IMR-90 (cell line): ENCODE results near the gene RPL36. TPM values are rescaled to one million over a fixed set of nuclear protein-coding genes. Genes with fewer than 3 reads are reported as not detected.

Experiments used
- ATAC-seq: fragments of 200-7000 bp; cut with Tn5 transposase; 2 replicates; pipeline ENCODE4 v1.9.1; 2020; ENCODE audit warnings: low read depth, mild to moderate bottlenecking, moderate library complexity
- BruUV-seq: library from RNA; stranded (reverse); fragments of 400-500 nt; replicated peaks from 2 replicates; lab custom pipeline; 2021; lab: Mats Ljungman, UMichigan
- CTCF ChIA-PET: fragments of 300-600 bp; formaldehyde crosslinking; extraction: SDS; loops from one replicate; lab custom pipeline; 2021; ENCODE audit warnings: antibody characterized with exemption; lab: Yijun Ruan, JAX
- POLR2A ChIA-PET: fragments of 300-600 bp; sonication (Branson Sonifier 250); formaldehyde crosslinking; loops from one replicate; lab custom pipeline; 2022; ENCODE audit warnings: antibody characterized with exemption; ENCODE audit not compliant: unreplicated experiment; lab: Charles Lee
- DNase-seq: peaks from one replicate; pipeline ENCODE4 v3.0.0; 2013
- H2AFZ ChIP-seq: replicated peaks from 2 replicates; pipeline ENCODE3; 2013; ENCODE audit warnings: low read length, mild to moderate bottlenecking; ENCODE audit not compliant: poor library complexity
- H2AK5ac ChIP-seq: 2 replicates; pipeline ENCODE4 v1.6.1; 2013; ENCODE audit warnings: low read depth, low read length, inconsistent platforms
- H2AK9ac ChIP-seq: replicated peaks from 2 replicates; pipeline ENCODE3; 2013; ENCODE audit warnings: mild to moderate bottlenecking, low read depth, low read length, moderate library complexity; ENCODE audit not compliant: poor library complexity
- H2BK120ac ChIP-seq: 2 replicates; pipeline ENCODE4 v1.6.1; 2013; ENCODE audit warnings: low read depth, low read length, inconsistent platforms
- H2BK15ac ChIP-seq: 3 replicates; pipeline ENCODE4 v1.6.1; 2013; ENCODE audit warnings: low read depth, low read length, inconsistent platforms
- H2BK20ac ChIP-seq: 2 replicates; pipeline ENCODE4 v1.6.1; 2013; ENCODE audit warnings: low read depth, mild to moderate bottlenecking, inconsistent platforms, low read length, moderate library complexity
- H2BK5ac ChIP-seq: 2 replicates; pipeline ENCODE4 v1.6.1; 2013; ENCODE audit warnings: mild to moderate bottlenecking, low read depth, low read length, inconsistent platforms; ENCODE audit not compliant: poor library complexity, severe bottlenecking
- H3K14ac ChIP-seq: replicated peaks from 2 replicates; pipeline ENCODE4 v1.6.1; 2013; ENCODE audit warnings: low read depth, low read length, inconsistent platforms
- H3K18ac ChIP-seq: 2 replicates; pipeline ENCODE4 v1.6.1; 2013; ENCODE audit warnings: low read depth, low read length, control low read depth
- H3K23ac ChIP-seq: 2 replicates; pipeline ENCODE4 v1.6.1; 2013; ENCODE audit warnings: low read depth, low read length, inconsistent platforms
- H3K27ac ChIP-seq: 2 replicates; pipeline ENCODE4 v1.5.1; 2013; ENCODE audit warnings: mild to moderate bottlenecking, control low read depth, low read length; ENCODE audit not compliant: insufficient read depth
- H3K27me3 ChIP-seq: 2 replicates; pipeline ENCODE4 v1.6.1; 2013; ENCODE audit warnings: low read length; ENCODE audit not compliant: control insufficient read depth, insufficient read depth
- H3K36me3 ChIP-seq: 2 replicates; pipeline ENCODE4 v1.6.1; 2013; ENCODE audit warnings: low read length, mixed read lengths; ENCODE audit not compliant: control insufficient read depth, insufficient read depth
- H3K4ac ChIP-seq: 2 replicates; pipeline ENCODE4 v1.6.1; 2013; ENCODE audit warnings: low read depth, low read length, inconsistent platforms
- H3K4me1 ChIP-seq: 2 replicates; pipeline ENCODE4 v1.6.1; 2013; ENCODE audit warnings: low read length, mixed read lengths; ENCODE audit not compliant: control insufficient read depth, insufficient read depth
- H3K4me2 ChIP-seq: 2 replicates; pipeline ENCODE4 v1.6.1; 2013; ENCODE audit warnings: low read depth, mild to moderate bottlenecking, control low read depth, low read length, moderate library complexity
- H3K4me3 ChIP-seq: 2 replicates; pipeline ENCODE4 v1.5.1; 2013; ENCODE audit warnings: low read depth, mild to moderate bottlenecking, control low read depth, low read length, moderate library complexity; ENCODE audit not compliant: insufficient read depth
- H3K56ac ChIP-seq: 2 replicates; pipeline ENCODE4 v1.6.1; 2013; ENCODE audit warnings: low read length, inconsistent platforms; ENCODE audit not compliant: insufficient read depth; ENCODE audit errors: extremely low read depth
- H3K79me1 ChIP-seq, 2 experiments: 2 replicates each; pipeline ENCODE4 v1.6.1; 2013; ENCODE audit warnings: low read length in 2 of 2, inconsistent platforms in 1 of 2, low read depth in 1 of 2
- H3K9ac ChIP-seq: 2 replicates; pipeline ENCODE4 v1.6.1; 2013; ENCODE audit warnings: low read depth, low read length, control low read depth
- H3K9me1 ChIP-seq: 2 replicates; pipeline ENCODE4 v1.6.1; 2013; ENCODE audit warnings: low read length, inconsistent platforms; ENCODE audit not compliant: insufficient read depth
- H3K9me3 ChIP-seq: 2 replicates; pipeline ENCODE4 v1.6.1; 2013; ENCODE audit warnings: low read length; ENCODE audit not compliant: control insufficient read depth, insufficient read depth
- H4K20me1 ChIP-seq: 2 replicates; pipeline ENCODE4 v1.6.1; 2013; ENCODE audit warnings: low read length, inconsistent platforms; ENCODE audit not compliant: insufficient read depth
- H4K5ac ChIP-seq: 2 replicates; pipeline ENCODE4 v1.6.1; 2013; ENCODE audit warnings: mild to moderate bottlenecking, low read depth, low read length, control low read depth
- H4K8ac ChIP-seq, 2 experiments: 2 replicates each; pipeline ENCODE4 v1.6.1; 2013; ENCODE audit warnings: low read depth in 2 of 2, low read length in 2 of 2, control low read depth in 1 of 2, inconsistent platforms in 1 of 2
- H4K91ac ChIP-seq: 2 replicates; pipeline ENCODE4 v1.6.1; 2013; ENCODE audit warnings: low read depth, low read length, inconsistent platforms; ENCODE audit not compliant: insufficient read depth
- BHLHE40 ChIP-seq: fragments of 150-350 bp; IDR thresholded peaks from 2 replicates; pipeline ENCODE4 v1.6.1; 2016; ENCODE audit warnings: mild to moderate bottlenecking, low read depth, low read length
- CEBPB ChIP-seq: IDR thresholded peaks from 2 replicates; pipeline ENCODE4 v1.6.1; 2012; ENCODE audit warnings: low read depth, low read length, improper control_type of control experiment
- CHD1 ChIP-seq: IDR thresholded peaks from 2 replicates; pipeline ENCODE4 v1.6.1; 2012; ENCODE audit warnings: low read depth, low read length, improper control_type of control experiment
- ELK1 ChIP-seq: fragments of 150-350 bp; IDR thresholded peaks from 2 replicates; pipeline ENCODE4 v1.6.1; 2016; ENCODE audit warnings: low read depth, mild to moderate bottlenecking, low read length, moderate library complexity, borderline replicate concordance
- FOS ChIP-seq: fragments of 150-350 bp; IDR thresholded peaks from 2 replicates; pipeline ENCODE4 v1.6.1; 2016; ENCODE audit warnings: low read depth, low read length
- MAFK ChIP-seq: IDR thresholded peaks from 2 replicates; pipeline ENCODE4 v1.6.1; 2012; ENCODE audit warnings: low read depth, low read length, improper control_type of control experiment
- MXI1 ChIP-seq: IDR thresholded peaks from 2 replicates; pipeline ENCODE4 v1.6.1; 2012; ENCODE audit warnings: low read depth, mild to moderate bottlenecking, low read length, moderate library complexity, borderline replicate concordance
- NFE2L2 ChIP-seq: fragments of 150-350 bp; IDR thresholded peaks from 2 replicates; pipeline ENCODE4 v1.6.1; 2016; ENCODE audit warnings: low read depth, mild to moderate bottlenecking, low read length
- POLR2A ChIP-seq: IDR thresholded peaks from 2 replicates; pipeline ENCODE4 v1.6.1; 2012; ENCODE audit warnings: mild to moderate bottlenecking, low read depth, low read length
- RCOR1 ChIP-seq: IDR thresholded peaks from 2 replicates; pipeline ENCODE4 v1.6.1; 2012; ENCODE audit warnings: mild to moderate bottlenecking, low read length, improper control_type of control experiment; ENCODE audit not compliant: insufficient replicate concordance
- USF2 ChIP-seq: fragments of 150-350 bp; IDR thresholded peaks from 2 replicates; pipeline ENCODE4 v1.6.1; 2017; ENCODE audit warnings: mild to moderate bottlenecking, antibody characterized with exemption, low read length, low read depth
- whole genome bisulfite sequencing, 2 experiments: methylation state at CpG; one replicate each; pipeline versions ENCODE4 v1.1.5 to v1.1.7; 2013; ENCODE audit warnings: missing lambda C conversion rate in 2 of 2; ENCODE audit not compliant: insufficient read length in 1 of 2; ENCODE audit errors: extremely low coverage in 2 of 2; 5-methylcytosine and 5-hydroxymethylcytosine counted together
- dilution Hi-C: fragments of 300-500 bp; cut with HindIII; formaldehyde crosslinking; loops from one replicate; pipeline ENCODE4 v1.14.3; 2018; ENCODE audit warnings: low sequenced_read_pairs; ENCODE audit not compliant: unreplicated experiment
- in situ Hi-C: fragments of 300-500 bp; cut with MboI; formaldehyde crosslinking; loops from 3 replicates; pipeline ENCODE4 v1.14.3; 2019; ENCODE audit warnings: low sequenced_read_pairs, inconsistent platforms, mixed read lengths
- intact Hi-C: fragments of 100-400 bp; cut with micrococcal nuclease; formaldehyde crosslinking; loops from 2 replicates; pipeline ENCODE4 v1.10.0; 2022
- polyA plus RNA-seq, 3 experiments: library from polyadenylated mRNA; depleted of rRNA; stranded (reverse); fragments of >200 nt; gene quantifications; 2 replicates each; pipeline ENCODE4 v1.2.3, GENCODE V29; 2012; ENCODE audit warnings: low replicate concordance in 1 of 3
- total RNA-seq: library from RNA; depleted of rRNA; stranded (reverse); fragments of >200 nt; gene quantifications from 2 replicates; pipeline ENCODE4 v1.2.3, GENCODE V29; 2012

The RPL36 gene
- total and polyA plus RNA-seq, 2 of the 4 experiments (the other 2 are of a cell fraction) = 232 to 757 TPM

- no TSS peak for BruUV-seq
- Histone ChIP-seq H3K14ac (no peak overlapping the region), H2AK9ac (no peak overlapping the region), H3K23ac (no peak overlapping the region), H3K9me3 (no peaks in the 10 kb centered on the region), H3K18ac (no peak overlapping the region), H3K27me3 (no peaks in the 10 kb centered on the region), H3K4me1 (no peaks in the 10 kb centered on the region), H3K9me1 (peaks cover 3% of the 10 kb centered on the region; the same call in 1 of the 2 replicates), H4K5ac (no peak overlapping the region), H3K27ac (no peak overlapping the region), H3K36me3 (peaks cover 68% of the 10 kb centered on the region), H3K4ac (no peak overlapping the region), H3K4me3 (no peak overlapping the region), H3K79me1 (peaks cover 26 to 45% of the 10 kb centered on the region in 2 experiments), H2BK120ac (no peak overlapping the region), H2AK5ac (no peak overlapping the region), H2AFZ (no peak overlapping the region), H4K8ac (no peak overlapping the region), H2BK20ac (no peak overlapping the region), H3K4me2 (no peak overlapping the region), H4K20me1 (peaks cover 5% of the 10 kb centered on the region), H3K56ac (no peak overlapping the region), H3K9ac (no peak overlapping the region), H2BK15ac (no peak overlapping the region), H2BK5ac (no peak overlapping the region), H4K91ac (no peak overlapping the region)
- CTCF ChIA-PET = no interaction called here
- dilution Hi-C loops = no loop called here
- ATAC-seq (no peak), DNase-seq (no peak)
- TF ChIP-seq ELK1 = no peak
- TF ChIP-seq BHLHE40 = no peak
- TF ChIP-seq FOS = no peak
- TF ChIP-seq USF2 = no peak
- no peak for TF ChIP-seq MXI1
- TF ChIP-seq RCOR1 = no peak
- no peak for TF ChIP-seq POLR2A
- no peak for TF ChIP-seq MAFK
- TF ChIP-seq CEBPB = no peak
- TF ChIP-seq CHD1 = no peak
- TF ChIP-seq NFE2L2 = no peak
- intact Hi-C loops = no loop called here
- POLR2A ChIA-PET = no interaction called here
- in situ Hi-C loops = no loop called here
- 93% methylated on average over 6 of the region's 10 CpGs; no CpG with 5 or more reads in 1 of the 2 experiments for WGBS, 2 experiments
Observed at GRCh38 chr19:5652261-5652660, 37.8 kb upstream of the RPL36 start.
